UCSD-AML1 (cell line): ENCODE measurements around the gene SGO2.
"Not testable (repeated sequence)": the region's sequence is repeated elsewhere in the genome, so short reads cannot be mapped to it uniquely, and the experiment has no call there.

Source experiments
- DNase-seq: peaks from one replicate; lab custom pipeline; 2025; ENCODE audit not compliant: unreplicated experiment; lab: John Stamatoyannopoulos, UW

Gene SGO2

GRCh38 chr2:200591308-200591707 lies 65.3 kb downstream of the SGO2 start:
- DNase-seq = no peak

- DNase-seq = no peak
Observed at GRCh38 chr2:200592406-200593075, 66.5 kb downstream of the SGO2 start.

- no peak for DNase-seq
Observed at GRCh38 chr2:200593905-200594304, 67.9 kb downstream of the SGO2 start.

- DNase-seq = no peak
Observed at GRCh38 chr2:200595913-200596312, 69.9 kb downstream of the SGO2 start.

DNA sequence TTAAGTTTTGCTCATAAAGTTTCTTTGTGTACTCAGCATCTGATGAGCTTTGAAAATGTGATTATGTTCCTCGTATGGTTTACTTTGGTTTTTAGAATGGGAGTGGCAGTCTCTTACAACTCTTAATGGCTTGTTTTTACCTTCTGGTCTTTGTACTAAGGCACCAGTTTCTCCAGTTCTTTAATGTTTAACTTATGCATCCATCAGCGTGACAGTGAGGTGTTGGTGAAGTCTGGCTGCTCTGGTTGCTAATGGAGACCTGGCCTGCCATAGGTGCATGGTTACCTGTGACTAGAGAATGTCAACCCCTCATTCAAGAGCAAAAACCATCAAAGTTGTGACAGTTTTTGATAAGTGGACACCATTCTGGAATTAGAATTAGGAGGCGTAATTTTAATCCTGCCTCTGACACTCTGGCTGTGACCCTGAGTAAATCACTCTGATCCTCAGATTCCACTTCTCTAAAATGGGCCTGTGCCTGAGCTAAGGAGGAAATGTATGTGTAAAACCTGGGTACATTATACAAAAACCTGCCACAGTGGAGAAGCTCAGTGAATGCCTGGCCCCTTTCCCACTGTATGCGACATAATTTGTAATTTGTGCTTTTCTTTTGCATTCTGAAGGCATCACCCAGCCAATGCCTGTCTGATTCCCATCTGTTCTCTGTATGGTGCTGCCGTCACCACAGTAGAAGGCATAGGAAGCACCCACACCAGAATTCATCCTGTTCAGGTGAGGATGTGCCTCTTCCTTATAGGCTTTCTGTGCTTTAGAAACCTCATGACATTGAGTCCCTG lies 71.0 kb downstream of the SGO2 start:
- no peak for DNase-seq

DNA sequence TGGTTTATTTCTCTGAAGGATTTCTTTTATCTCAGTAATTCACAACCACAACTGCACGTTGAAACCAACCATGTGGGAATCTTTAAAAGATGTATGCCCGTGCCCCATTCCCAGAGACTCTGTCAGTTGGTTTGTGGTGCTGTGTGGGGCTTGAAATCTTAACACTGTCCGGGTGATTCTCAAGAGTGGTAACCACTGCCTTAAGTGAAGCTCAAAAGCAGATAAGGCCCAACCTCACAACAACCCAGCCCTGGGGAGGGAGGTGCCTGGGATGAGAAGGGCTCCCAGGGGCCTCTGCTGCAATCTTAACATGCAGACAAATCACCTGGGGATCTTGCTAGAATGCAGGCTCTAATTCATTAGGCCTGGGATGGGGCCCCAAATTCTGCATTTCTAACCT lies 73.2 kb downstream of the SGO2 start:
- no peak for DNase-seq

GRCh38 chr2:200600549-200601225 lies 74.7 kb downstream of the SGO2 start:
- DNase-seq = no peak

DNA sequence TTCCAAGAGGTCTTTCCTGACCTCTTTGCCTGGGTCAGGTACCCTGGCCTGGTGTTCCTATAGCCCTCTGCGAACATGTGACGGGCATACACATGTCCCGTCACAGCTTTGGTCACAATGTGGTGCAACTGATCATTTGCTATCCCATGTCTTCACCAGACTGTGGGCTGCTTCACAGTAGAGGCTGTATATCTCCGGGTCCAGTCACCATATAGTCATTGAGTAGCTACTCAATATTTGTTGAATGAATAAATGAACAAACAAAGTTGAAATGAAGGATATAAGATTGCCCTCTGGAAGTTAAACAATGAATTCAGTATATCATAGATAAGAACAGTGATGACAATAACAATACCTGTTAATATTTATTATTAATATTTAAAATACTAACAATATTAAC lies 76.6 kb downstream of the SGO2 start:
- DNase-seq = no peak

- no peak for DNase-seq
Observed at GRCh38 chr2:200603972-200604371, 78.0 kb downstream of the SGO2 start.

GRCh38 chr2:200604571-200605255 lies 78.7 kb downstream of the SGO2 start:
- DNase-seq = no peak

- no peak for DNase-seq
Observed at GRCh38 chr2:200608341-200609027, 82.5 kb downstream of the SGO2 start.

DNA sequence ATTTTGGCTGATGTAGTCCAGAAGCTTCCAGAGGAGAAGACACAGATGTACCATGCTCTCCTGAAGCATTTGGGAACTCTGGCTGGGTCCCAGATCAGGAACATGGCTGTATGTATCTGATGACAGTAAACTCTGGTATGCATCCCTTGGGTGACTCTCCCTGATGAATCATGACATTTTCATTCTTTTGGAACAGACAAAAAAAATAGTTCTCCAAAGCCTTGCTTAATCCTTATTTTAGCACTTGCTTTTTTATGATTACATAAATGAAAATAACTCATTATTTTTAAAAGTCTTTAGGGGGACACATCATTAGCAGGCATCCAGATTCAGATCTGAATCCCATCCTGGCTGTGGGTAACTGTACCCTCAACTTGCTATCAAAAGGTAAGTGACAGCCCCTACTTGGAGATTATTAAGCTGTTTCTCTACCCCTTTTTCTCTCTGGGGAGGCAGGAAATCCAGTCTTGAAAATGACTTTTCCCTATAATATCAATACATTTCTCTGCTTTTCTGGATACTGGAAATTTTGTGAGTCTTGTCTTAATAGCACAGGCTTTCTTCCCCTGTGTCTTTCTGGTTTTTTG lies 83.1 kb downstream of the SGO2 start:
- no peak for DNase-seq

GRCh38 chr2:200610217-200610616 lies 84.2 kb downstream of the SGO2 start:
- DNase-seq = not testable (repeated sequence)

DNA sequence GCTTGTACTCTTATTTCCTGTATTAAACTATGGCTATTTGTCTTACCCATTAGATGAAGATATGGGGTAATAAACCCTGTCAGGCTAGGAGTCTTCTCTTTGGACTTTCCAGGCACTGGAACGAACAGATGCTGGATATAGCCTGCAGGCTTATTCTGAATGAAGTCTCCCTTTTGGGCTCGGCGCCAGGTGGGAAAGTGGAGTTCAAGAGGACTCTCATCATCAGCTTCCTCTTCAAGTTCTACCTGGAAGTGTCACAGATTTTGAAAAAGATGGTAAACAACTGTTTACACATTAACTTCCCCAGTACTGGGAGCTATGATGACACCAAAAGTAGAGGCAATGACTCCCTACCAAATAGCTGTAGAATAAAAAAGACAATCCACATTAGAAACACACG lies 87.7 kb downstream of the SGO2 start:
- no peak for DNase-seq

- DNase-seq = no peak
Observed at GRCh38 chr2:200614249-200614648, 88.2 kb downstream of the SGO2 start.

DNA sequence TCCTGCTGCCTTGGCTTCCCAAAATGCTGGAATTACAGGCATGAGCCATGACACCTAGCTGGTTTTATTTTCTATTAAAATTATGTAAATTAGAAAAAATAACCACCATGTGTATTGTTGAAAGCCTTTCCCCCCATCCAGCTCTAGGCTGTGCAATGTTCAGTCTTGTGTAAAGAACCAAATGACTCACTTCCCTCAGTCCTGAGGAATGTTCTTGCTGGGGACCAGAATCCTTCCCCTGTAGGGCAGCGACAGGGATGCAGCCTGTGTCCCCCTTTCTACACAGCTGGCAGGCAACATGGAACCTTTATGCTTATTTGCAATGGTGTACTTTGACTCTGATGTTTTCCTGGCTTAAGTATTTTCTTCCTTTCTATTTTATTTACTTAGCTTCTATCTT lies 89.2 kb downstream of the SGO2 start:
- no peak for DNase-seq

- no peak for DNase-seq
Observed at GRCh38 chr2:200616193-200616592, 90.2 kb downstream of the SGO2 start.

- DNase-seq = no peak
Observed at GRCh38 chr2:200616656-200617055, 90.6 kb downstream of the SGO2 start.

DNA sequence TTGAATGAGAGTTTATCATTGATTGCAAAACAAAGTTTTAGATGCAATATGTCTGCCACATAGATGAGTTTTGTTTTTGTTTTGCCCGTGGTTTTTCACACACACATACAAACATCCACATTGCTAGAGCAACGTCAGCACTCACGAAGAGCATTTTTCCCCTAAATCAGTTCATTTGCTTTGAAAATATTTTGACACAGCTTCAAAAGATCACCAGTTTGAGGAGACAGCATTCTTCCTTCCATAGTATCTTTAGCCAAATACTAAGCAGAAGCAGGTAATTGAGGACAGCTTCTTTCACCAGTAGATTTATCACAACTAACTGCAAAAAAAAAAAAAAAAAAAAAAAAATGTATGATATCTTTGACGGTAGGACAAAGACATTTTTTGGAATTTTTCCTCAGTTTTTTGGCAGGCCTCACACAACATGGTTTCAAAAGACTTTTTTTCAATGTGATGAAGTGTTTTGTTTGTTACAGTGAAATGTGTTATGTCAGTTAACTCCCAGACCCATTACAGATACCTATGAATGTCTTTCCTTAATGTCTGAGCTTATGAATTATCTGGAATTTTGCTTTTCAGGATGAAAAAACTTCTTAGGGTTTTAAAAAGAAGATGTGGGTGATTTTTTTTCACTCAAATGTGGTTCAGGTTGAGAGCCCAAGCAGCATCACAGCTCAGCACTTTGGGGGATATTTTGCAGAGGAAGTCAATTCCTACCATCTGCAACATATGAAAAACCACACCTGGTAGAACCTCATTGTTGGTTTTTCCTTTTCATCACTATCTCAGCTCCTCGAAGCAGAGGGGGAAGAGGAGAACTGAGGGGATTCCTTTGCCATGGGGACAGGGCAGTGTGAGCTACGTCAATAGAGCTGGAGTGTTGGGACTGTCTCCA lies 91.4 kb downstream of the SGO2 start:
- DNase-seq = no peak

DNA sequence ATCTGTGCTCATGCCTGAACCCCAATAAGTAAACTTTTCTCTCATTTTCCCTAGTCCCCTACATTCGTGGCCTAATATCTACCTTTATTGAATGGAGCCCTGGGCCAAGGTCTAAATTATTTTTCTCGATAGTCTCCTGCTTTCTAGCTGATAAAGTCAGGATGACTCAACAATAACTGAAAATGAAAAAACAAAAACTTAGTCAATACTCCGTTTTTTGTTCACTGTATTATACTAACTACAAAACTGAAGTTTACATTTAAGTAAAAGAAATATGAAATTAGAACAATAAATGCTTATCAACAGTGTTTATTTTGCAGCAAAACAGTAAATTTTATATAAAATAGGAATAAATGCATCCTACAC lies 92.0 kb downstream of the SGO2 start:
- DNase-seq = no peak
